ENCODE data around the gene STXBP2.

STXBP2 gene

DNA sequence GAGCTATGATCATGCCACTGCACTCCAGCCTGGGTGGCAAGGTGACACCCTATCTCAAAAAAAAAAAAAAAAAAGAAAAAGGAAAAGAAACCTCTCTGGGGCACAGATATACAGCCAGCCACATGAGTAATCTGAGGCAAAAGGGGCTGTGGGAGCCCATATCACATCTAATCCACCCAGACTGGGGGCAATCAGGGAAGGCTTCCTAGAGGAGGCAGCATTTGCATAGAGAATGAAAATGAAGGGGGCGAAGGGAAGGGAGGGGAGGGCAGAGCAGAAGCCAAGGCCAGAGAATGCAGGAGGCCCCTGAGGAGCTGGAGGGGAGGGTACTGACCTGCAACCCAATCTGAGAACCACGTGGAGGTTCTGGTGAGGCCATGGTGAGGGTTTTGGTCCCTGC lies 13.2 kb downstream of the STXBP2 start:
- no peak for DNase-seq (ENCODE audit: low spot score)

- DNase-seq (ENCODE audit: low spot score), result peak; percentile 77
Observed at GRCh38 chr19:7652061-7652641, 15.2 kb downstream of the STXBP2 start.

DNA sequence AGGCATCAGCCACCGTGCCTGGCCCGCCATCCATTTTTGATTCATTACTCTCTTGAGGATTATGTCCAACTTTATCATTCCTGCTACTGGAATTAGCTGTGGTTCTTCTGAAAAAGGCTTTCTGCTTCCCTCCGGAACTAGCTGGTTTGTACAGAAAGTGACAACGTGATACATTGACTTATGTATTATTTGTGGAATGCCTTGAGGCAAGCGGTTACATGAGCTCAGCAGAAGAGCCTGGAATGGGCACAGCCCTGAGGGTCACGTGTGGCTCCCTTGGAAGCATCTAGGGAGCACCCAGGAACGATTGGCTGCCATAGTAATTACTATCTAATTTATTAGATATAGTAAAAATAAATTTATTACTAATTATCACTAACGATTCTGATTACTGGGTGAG lies 17.5 kb downstream of the STXBP2 start:
- no peak for DNase-seq (ENCODE audit: low spot score)

DNA sequence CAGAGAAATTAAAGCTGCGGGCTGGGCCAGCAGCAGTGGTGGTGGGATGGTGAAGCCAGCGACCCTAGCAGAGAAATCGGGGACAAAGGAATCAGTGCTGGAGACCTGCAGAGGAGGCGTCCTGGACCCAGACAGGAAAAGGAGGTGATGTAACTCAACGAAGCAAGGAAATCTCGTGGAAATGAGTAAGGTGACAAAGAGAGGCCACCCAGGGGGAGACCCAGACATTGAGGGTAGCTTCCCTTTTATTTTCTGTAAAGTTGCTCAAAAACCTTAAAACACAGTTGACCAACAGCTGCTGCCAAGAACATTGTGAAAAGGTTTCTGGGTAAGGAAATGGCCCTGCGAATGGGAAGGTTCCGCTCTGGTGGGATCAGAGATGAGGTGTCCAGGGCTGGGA lies 18.7 kb downstream of the STXBP2 start:
- no peak for DNase-seq (ENCODE audit: low spot score)

- DNase-seq (ENCODE audit: low spot score), result no peak
Observed at GRCh38 chr19:7657131-7657751, 20.3 kb downstream of the STXBP2 start.

DNA sequence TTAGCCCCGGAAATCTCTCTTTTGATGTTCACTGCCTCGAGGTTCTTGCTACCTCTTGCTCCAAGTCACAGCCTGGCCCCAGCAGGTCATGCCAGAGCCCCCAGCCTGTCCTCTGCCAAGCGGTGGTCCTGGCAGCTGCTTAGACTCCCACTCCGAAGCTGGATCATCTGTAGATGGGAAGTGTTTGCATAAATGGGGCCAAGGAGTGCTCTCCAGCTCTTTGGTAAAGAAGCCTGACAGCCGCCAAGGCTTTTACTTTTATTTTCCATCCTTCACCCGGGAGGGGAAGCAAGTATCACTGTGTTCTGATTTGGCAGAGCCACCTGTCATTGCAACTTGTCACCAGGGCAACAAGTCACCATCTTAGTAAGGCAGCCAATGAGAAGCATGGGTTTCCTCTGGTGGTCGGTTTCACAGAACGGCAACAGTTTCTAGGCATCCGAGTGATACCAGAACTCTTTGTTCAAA lies 21.3 kb downstream of the STXBP2 start:
- no peak for DNase-seq (ENCODE audit: low spot score)

DNA sequence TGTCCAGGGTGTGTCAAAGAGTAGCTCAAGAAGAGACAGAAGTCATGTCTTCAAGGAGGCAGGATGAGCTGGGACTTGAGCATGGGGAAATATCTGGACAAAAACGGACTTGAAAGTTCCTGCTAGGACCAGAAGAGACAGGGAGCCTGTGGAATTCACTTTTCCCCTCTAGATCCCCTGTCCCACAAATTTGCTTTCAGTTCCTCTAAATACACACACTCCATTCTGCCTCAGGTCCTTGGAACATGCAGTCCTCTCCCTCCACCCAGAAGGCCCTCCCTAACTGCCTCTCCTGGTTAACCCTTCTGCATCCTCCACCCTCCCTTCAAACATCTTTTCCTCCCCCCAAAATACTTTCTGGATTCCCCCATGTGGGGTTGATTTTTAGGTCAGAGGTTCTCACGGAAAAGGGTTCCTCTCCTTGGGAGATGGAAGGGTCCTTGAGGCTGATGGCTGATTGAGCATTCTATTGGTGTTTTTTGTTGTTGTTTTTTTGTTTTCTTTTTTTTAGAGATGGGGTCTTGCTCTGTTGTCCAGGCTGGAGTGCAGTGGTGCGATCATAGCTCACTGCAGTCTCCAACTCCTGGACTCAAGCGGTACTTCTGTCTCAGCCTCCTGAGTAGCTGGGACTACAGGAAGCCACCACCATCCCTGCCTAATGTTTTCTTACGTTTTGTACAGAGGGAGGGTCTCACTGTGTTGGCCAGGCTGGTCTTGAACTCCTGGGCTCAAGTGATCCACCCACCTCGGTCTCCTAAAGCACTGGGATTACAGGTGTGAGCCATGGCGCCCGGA lies 25.0 kb downstream of the STXBP2 start:
- DNase-seq (ENCODE audit: low spot score), result no peak

GRCh38 chr19:7662657-7663056 lies 25.7 kb downstream of the STXBP2 start:
- no peak for DNase-seq (ENCODE audit: low spot score)

- no peak for DNase-seq (ENCODE audit: low spot score)
Observed at GRCh38 chr19:7663706-7664105, 26.8 kb downstream of the STXBP2 start.

- DNase-seq (ENCODE audit: low spot score), result no peak
Observed at GRCh38 chr19:7665076-7665475, 28.2 kb downstream of the STXBP2 start.

GRCh38 chr19:7668842-7669241 lies 31.9 kb downstream of the STXBP2 start, which contains the start of gene RETN:
TSS of gene RETN (plus strand) at chr19:7669049. CDS start at chr19:7669327, 278 bp downstream.
- no peak for DNase-seq (ENCODE audit: low spot score)

- DNase-seq (ENCODE audit: low spot score), result no peak
Observed at GRCh38 chr19:7669641-7670040, 32.7 kb downstream of the STXBP2 start.

DNA sequence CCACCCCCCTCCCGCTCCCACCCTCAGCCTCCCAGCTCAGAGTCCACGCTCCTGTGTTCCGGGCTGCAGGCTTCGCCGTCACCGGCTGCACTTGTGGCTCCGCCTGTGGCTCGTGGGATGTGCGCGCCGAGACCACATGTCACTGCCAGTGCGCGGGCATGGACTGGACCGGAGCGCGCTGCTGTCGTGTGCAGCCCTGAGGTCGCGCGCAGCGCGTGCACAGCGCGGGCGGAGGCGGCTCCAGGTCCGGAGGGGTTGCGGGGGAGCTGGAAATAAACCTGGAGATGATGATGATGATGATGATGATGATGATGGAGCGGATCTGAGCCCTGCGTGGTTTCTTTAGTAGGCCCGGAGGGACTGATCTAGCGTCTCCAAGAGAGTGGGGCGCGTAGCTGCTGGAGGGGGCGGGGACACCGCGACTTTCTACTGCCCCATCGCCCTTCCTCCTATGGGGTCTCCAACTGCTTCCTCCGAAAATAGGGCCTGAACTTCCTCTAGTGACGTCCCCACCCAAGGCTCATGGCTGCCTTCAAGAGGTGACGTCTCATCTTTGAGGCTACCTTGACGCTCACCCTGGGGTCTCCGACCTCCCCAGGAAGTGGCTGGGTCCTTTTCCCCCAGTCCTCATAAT lies 33.4 kb downstream of the STXBP2 start:
- DNase-seq (ENCODE audit: low spot score), result no peak

DNA sequence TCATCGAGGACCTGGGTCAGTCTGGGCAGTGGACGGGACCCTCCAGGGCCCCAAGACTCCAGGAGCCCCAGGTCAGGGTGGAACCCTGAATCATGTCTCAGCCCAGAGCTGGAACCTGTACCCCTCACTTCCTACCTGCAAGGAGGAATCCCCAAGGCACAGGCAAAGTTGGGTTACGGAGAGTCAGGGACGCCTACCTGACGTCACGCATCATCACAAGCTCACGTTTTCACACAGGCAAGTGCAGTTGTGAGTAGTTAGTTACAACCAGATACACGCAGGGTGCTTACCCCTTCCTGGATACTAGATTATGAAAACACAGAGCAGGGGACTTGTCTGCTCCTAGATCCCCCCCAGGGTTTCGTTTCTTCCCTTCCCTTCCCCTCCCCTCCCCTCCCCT lies 33.9 kb downstream of the STXBP2 start:
- DNase-seq (ENCODE audit: low spot score), result no peak

GRCh38 chr19:7672522-7672921 lies 35.6 kb downstream of the STXBP2 start:
- no peak for DNase-seq (ENCODE audit: low spot score)

DNA sequence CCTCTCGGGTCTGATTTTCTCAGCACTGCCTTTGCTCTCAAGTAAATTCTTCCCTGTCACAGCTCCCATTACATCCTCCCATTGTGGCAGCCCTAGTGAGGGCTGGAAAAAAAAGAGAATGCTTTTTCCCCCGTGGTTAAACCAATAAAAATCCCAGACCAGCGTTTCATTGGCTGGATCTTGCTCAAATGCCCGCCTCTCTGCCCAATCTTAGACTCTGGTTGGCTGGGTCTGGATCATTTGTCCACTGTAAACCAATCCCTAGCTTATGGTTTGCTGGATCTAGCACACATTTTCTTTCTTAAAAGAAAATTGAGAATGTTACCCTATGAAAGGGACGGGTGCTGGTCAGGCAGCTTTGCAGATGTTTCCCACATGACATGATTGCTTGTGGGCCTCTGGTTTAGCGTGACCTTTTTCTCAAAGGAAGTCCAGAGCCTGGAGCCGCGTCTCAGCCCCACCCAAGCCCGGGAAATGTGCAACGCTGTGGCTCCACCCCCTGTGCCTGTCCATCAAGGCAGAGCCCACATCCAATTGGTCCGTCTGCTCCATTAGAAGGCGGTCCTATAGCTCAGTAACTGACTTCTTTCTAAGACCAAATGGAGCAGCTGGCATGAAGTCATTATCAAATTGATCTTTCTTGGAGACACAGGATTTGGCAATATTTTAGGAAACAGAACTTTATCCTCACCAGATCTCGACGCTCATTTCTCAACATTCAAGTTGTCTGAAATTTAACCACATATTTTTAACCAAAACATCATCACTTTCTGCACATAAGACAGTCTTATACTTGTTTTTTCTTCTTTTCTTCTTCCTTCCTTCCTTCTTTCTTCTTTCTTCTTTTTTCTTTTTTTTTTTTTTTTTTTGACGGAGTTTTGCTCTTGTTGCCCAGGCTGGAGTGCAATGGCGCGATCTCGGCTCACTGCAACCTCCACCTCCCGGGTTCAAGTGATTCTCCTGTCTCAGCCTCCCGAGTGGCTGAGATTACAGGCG lies 37.4 kb downstream of the STXBP2 start:
- DNase-seq (ENCODE audit: low spot score), result peak; percentile 22

- no peak for DNase-seq (ENCODE audit: low spot score)
Observed at GRCh38 chr19:7676376-7676775, 39.5 kb downstream of the STXBP2 start.

GRCh38 chr19:7676854-7677253 lies 39.9 kb downstream of the STXBP2 start, which contains the start of gene MCEMP1:
TSS of gene MCEMP1 (plus strand) at chr19:7677090. CDS start at chr19:7677121, 31 bp downstream.
- DNase-seq (ENCODE audit: low spot score), result no peak

DNA sequence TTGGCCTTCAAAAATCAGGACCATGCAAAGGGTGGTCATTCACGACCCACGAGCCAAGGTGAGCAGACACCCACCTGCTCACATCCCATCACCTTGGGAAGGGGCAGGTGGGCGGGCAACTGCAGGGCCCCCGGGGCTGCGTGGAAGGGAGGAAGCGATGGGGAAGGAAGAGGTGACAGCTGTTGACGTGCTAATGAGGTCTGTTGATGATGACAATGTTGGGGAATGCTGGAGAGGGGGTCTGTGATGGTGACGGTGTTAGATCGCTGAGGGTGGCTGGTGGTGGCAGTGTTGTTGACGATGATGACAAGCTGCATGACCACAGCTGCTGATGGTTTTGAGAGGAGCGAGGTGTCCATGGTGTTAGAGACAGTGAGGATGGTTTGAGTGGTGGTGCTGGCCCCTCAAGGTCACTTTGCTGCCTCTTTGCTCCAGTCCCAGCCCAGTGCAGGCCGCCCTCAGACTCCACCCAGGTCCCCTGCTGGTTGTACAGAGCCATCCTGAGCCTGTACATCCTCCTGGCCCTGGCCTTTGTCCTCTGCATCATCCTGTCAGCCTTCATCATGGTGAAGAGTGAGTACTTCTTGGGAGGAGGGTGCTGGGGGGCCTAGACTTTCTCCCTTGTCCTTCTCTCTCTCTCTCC lies 40.9 kb downstream of the STXBP2 start:
- no peak for DNase-seq (ENCODE audit: low spot score)

DNA sequence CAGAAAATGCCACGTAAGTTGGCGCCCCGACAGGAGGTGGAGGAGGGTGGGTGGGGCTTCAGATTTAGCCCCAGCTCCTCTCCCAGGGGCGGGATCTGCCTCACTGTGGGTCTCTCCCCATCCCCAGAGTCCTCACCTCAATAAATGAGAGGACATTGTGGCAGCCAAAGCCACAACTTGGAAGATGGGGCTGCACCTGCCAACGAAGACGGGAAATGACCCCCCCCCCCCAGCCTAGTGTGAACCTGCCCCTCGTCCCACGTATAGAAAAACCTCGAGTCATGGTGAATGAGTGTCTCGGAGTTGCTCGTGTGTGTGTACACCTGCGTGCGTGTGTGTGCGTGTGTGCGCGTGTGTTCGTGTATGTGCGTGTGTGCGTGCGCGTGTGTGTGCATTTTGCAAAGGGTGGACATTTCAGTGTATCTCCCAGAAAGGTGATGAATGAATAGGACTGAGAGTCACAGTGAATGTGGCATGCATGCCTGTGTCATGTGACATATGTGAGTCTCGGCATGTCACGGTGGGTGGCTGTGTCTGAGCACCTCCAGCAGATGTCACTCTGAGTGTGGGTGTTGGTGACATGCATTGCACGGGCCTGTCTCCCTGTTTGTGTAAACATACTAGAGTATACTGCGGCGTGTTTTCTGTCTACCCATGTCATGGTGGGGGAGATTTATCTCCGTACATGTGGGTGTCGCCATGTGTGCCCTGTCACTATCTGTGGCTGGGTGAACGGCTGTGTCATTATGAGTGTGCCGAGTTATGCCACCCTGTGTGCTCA lies 42.3 kb downstream of the STXBP2 start:
- DNase-seq (ENCODE audit: low spot score), result peak; percentile 34

Data from kidney tubule cell (primary cell).